Smooth muscle cell (in vitro differentiated cells): ENCODE results near the gene HCFC1. TPM values are rescaled to one million over a fixed set of nuclear protein-coding genes. Genes with fewer than 3 reads are reported as not detected.
A peak's percentile ranks its signal among the peaks of the same experiment; 100 is the strongest.

Source experiments
- DNase-seq: peaks from one replicate; lab custom pipeline; 2025; ENCODE audit not compliant: unreplicated experiment; lab: John Stamatoyannopoulos, UW
- H2AFZ ChIP-seq: fragments of 200-600 bp; sonication (generic); 2 replicates; pipeline ENCODE4 v1.6.0; 2016; ENCODE audit warnings: antibody characterized with exemption, low read depth, mild to moderate bottlenecking
- H3F3A ChIP-seq: fragments of 200-600 bp; sonication (generic); 2 replicates; pipeline ENCODE4 v1.6.0; 2017; ENCODE audit warnings: antibody characterized with exemption, low read depth
- H3K27ac ChIP-seq: fragments of 200-600 bp; sonication (generic); 2 replicates; pipeline ENCODE4 v1.5.1; 2016; ENCODE audit warnings: low read depth, mild to moderate bottlenecking
- H3K27me3 ChIP-seq: fragments of 200-600 bp; sonication (generic); 2 replicates; pipeline ENCODE4 v1.6.1; 2016; ENCODE audit warnings: low read depth, mild to moderate bottlenecking
- H3K36me3 ChIP-seq: fragments of 200-600 bp; sonication (generic); 2 replicates; pipeline ENCODE4 v1.5.1; 2016; ENCODE audit warnings: low read depth
- H3K4me1 ChIP-seq: fragments of 200-600 bp; sonication (generic); 2 replicates; pipeline ENCODE4 v1.5.1; 2016; ENCODE audit warnings: low read depth
- H3K4me2 ChIP-seq: fragments of 200-600 bp; sonication (generic); 2 replicates; pipeline ENCODE4 v1.6.0; 2016; ENCODE audit warnings: mild to moderate bottlenecking
- H3K4me3 ChIP-seq: fragments of 200-600 bp; sonication (generic); 2 replicates; pipeline ENCODE4 v1.5.1; 2016; ENCODE audit warnings: mild to moderate bottlenecking
- H3K79me2 ChIP-seq: fragments of 200-600 bp; sonication (generic); 2 replicates; pipeline ENCODE4 v1.6.0; 2016; ENCODE audit warnings: low read depth, mild to moderate bottlenecking
- H3K9ac ChIP-seq: fragments of 200-600 bp; sonication (generic); 2 replicates; pipeline ENCODE4 v1.6.0; 2016; ENCODE audit warnings: low read depth
- H3K9me3 ChIP-seq: fragments of 200-600 bp; sonication (generic); replicated peaks from 2 replicates; pipeline ENCODE4 v1.5.1; 2016; ENCODE audit warnings: low read depth
- H4K20me1 ChIP-seq: fragments of 200-600 bp; sonication (generic); 2 replicates; pipeline ENCODE4 v1.6.0; 2016; ENCODE audit warnings: low read depth
- WGBS: methylation state at CpG from one replicate; pipeline ENCODE4 v1.1.7; 2016; ENCODE audit warnings: low lambda C conversion rate; 5-methylcytosine and 5-hydroxymethylcytosine counted together
- polyA plus RNA-seq: library from polyadenylated mRNA; unstranded; fragments of >200 nt; fragmentation: Nextera tagmentation; extraction: Ambion mirVana; gene quantifications from 2 replicates; pipeline ENCODE4 v1.2.1, GENCODE V29; 2016
- total RNA-seq: library from RNA; depleted of rRNA; stranded (reverse); fragments of >200 nt; gene quantifications from 2 replicates; pipeline ENCODE4 v1.2.3, GENCODE V29; 2014
- TF ChIP-seq, protein P1 (sequence below): fragments of 200-600 bp; sonication (generic); IDR thresholded peaks from 2 replicates; pipeline ENCODE4 v1.5.1; 2017; ENCODE audit warnings: borderline replicate concordance, mild to moderate bottlenecking, antibody characterized with exemption; ENCODE audit not compliant: insufficient read depth, poor library complexity, severe bottlenecking

The HCFC1 gene
- total and polyA plus RNA-seq, 2 experiments from 2014 or later: 22.8 to 23.3 TPM

DNA sequence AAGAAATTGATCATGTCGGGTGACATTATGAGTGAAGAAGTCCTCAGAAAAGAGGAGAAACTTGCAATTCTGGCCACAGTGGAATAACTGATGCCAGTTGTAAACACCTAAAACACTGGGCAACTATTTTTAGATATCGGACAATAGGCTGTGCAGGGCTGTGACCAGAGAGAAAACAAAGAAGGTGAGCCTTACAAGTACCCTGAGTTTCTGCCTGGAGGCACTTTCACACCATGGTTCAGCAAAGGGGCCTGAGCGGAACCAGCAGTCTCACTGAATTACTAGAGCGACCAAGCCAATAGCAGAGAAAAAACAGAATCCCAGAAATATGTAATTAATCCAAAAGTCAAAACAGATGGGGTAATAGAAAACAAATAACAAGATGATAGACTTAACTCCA lies 36.9 kb upstream of the HCFC1 start:
- no peak overlapping the region for H2AFZ ChIP-seq
- no peak overlapping the region for H3K4me3 ChIP-seq
- no peak overlapping the region for H3K27ac ChIP-seq
- H3K36me3 ChIP-seq: no peaks in the 10 kb centered on the region
- WGBS: 65% methylated on average over 4 of the region's 4 CpGs
- no peak overlapping the region for H3K9ac ChIP-seq
- H3K79me2 ChIP-seq: no peaks in the 10 kb centered on the region
- H3K9me3 ChIP-seq: no peaks in the 10 kb centered on the region
- TF ChIP-seq, protein P1, sequence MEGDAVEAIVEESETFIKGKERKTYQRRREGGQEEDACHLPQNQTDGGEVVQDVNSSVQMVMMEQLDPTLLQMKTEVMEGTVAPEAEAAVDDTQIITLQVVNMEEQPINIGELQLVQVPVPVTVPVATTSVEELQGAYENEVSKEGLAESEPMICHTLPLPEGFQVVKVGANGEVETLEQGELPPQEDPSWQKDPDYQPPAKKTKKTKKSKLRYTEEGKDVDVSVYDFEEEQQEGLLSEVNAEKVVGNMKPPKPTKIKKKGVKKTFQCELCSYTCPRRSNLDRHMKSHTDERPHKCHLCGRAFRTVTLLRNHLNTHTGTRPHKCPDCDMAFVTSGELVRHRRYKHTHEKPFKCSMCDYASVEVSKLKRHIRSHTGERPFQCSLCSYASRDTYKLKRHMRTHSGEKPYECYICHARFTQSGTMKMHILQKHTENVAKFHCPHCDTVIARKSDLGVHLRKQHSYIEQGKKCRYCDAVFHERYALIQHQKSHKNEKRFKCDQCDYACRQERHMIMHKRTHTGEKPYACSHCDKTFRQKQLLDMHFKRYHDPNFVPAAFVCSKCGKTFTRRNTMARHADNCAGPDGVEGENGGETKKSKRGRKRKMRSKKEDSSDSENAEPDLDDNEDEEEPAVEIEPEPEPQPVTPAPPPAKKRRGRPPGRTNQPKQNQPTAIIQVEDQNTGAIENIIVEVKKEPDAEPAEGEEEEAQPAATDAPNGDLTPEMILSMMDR: no peak
- DNase-seq: no peak
- no peaks in the 10 kb centered on the region for H3K4me1 ChIP-seq
- no peaks in the 10 kb centered on the region for H3K27me3 ChIP-seq
- no peaks in the 10 kb centered on the region for H4K20me1 ChIP-seq
- H3F3A ChIP-seq: no peaks in the 10 kb centered on the region
- H3K4me2 ChIP-seq: no peak overlapping the region

DNA sequence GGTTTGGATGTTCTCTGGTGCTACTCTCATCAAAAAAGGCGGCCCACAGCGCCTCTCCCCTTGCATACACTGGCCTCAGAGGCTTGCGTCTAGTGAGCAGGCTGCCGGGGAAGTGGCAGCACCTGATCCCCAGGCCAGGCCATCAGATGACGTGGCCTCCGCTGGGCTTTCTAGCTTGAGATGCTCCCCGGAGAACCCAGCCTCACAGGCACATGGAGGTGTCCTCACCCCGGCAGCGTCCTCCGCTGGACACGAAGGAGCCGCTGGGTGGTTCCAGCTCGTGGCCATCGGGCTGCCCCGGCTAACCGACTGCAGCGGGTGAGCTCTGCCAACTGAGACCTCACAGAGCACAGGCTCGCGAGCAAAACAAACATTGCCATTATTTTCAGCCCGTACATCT lies 35.3 kb upstream of the HCFC1 start:
- WGBS: 92% methylated on average over 20 of the region's 20 CpGs
- no peak for DNase-seq

DNA sequence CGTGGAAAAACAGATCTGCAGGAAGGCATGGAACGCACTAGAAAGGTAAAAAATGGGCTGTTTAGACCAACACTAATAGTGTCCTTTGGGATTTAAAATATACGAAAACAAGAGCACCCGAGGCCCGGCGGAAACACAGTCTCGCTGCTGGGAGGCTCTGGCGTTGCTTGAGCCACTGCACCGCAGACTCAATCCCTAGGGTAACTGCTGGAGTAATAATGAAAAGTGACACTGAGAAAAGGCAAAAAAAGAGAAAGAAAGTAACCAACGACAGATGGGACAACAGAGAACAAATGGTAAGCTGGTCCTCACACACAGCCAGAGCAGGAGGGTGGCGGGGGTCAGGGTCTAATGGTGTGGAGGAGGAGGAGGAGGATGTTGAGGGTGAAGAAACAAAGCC lies 32.7 kb upstream of the HCFC1 start:
- no peaks in the 10 kb centered on the region for H3K79me2 ChIP-seq
- no peak overlapping the region for H3K9ac ChIP-seq
- H2AFZ ChIP-seq: no peak overlapping the region
- H4K20me1 ChIP-seq: no peaks in the 10 kb centered on the region
- H3K27ac ChIP-seq: no peak overlapping the region
- TF ChIP-seq, protein P1: no peak
- H3K36me3 ChIP-seq: no peaks in the 10 kb centered on the region
- H3F3A ChIP-seq: no peaks in the 10 kb centered on the region
- no peak for DNase-seq
- no peaks in the 10 kb centered on the region for H3K27me3 ChIP-seq
- no peak overlapping the region for H3K4me3 ChIP-seq
- H3K9me3 ChIP-seq: no peaks in the 10 kb centered on the region
- 84% methylated on average over 11 of the region's 11 CpGs for WGBS
- no peak overlapping the region for H3K4me2 ChIP-seq
- H3K4me1 ChIP-seq: no peaks in the 10 kb centered on the region

More for the DNA sequence above, 35.3 kb upstream of the HCFC1 start:
- Histone ChIP-seq H4K20me1 (no peaks in the 10 kb centered on the region), H3K36me3 (no peaks in the 10 kb centered on the region), H3F3A (no peaks in the 10 kb centered on the region), H3K27me3 (no peaks in the 10 kb centered on the region), H3K4me2 (no peak overlapping the region), H3K9ac (no peak overlapping the region), H3K27ac (no peak overlapping the region), H3K4me1 (no peaks in the 10 kb centered on the region), H2AFZ (no peak overlapping the region), H3K79me2 (no peaks in the 10 kb centered on the region), H3K9me3 (no peaks in the 10 kb centered on the region), H3K4me3 (no peak overlapping the region)
- TF ChIP-seq, protein P1: no peak

DNA sequence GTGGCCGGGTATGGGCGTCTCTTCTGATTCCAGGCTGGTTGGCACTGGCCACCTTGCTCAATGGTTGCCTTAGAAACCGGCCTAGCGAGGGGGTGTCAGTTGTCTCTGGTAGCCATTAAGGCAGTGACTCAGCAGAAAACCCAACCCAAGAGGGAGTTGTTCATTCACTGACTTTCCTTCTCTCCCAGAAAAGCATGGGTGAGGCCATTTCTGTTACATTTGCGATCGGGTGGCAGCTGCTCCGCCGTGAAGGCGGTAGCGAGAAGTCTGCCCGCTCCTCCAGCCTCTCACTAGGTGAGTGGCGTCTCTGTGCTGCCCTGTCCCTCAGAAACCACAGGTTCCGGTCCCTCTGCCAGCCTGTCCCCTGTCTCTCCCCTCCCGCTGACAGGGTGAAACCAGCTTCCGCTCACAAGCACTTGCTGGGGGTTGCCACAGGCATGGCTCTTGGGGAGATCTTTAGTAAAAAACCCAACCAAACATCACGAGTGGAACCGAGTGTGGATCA lies 30.6 kb upstream of the HCFC1 start:
- Histone ChIP-seq H3K27ac (peak overlapping the region; percentile 78), H3K9me3 (no peaks in the 10 kb centered on the region), H4K20me1 (no peaks in the 10 kb centered on the region), H3K4me2 (no peak overlapping the region), H2AFZ (no peak overlapping the region), H3F3A (no peaks in the 10 kb centered on the region), H3K79me2 (no peaks in the 10 kb centered on the region), H3K27me3 (no peaks in the 10 kb centered on the region), H3K36me3 (no peaks in the 10 kb centered on the region), H3K4me3 (no peak overlapping the region), H3K4me1 (no peaks in the 10 kb centered on the region), H3K9ac (peak overlapping the region; percentile 51)
- no peak for DNase-seq
- TF ChIP-seq, protein P1: no peak
- WGBS: 84% methylated on average over 17 of the region's 17 CpGs
